Stomach smooth muscle (tissue), 2 donors: ENCODE measurements around the gene LIMD2.

ENCODE experiments used
- H3K27ac ChIP-seq: one replicate; pipeline ENCODE4 v1.7.0; 2013; ENCODE audit warnings: mild to moderate bottlenecking, low read length, inconsistent platforms
- H3K27me3 ChIP-seq, 2 donors: one replicate each; pipeline ENCODE4 v1.7.0; 2013; ENCODE audit warnings: low read length in 2 of 2; ENCODE audit not compliant: insufficient read depth in 2 of 2, control insufficient read depth in 1 of 2
- H3K36me3 ChIP-seq, 2 donors: one replicate each; pipeline ENCODE4 v1.7.0; 2013; ENCODE audit warnings: low read length in 2 of 2; ENCODE audit not compliant: control insufficient read depth in 2 of 2, insufficient read depth in 2 of 2
- H3K4me1 ChIP-seq: one replicate; pipeline ENCODE4 v1.7.0; 2013; ENCODE audit warnings: low read length; ENCODE audit not compliant: control insufficient read depth, insufficient read depth
- H3K4me3 ChIP-seq, 2 donors: one replicate each; pipeline ENCODE4 v1.7.0; 2013; ENCODE audit warnings: low read length in 2 of 2
- H3K9ac ChIP-seq, 2 donors: one replicate each; pipeline ENCODE4 v1.7.0; 2013; ENCODE audit warnings: low read length in 2 of 2, mild to moderate bottlenecking in 1 of 2
- H3K9me3 ChIP-seq, 2 donors: one replicate each; pipeline ENCODE4 v1.7.0; 2013; ENCODE audit warnings: low read length in 2 of 2; ENCODE audit not compliant: control insufficient read depth in 2 of 2
- donor health status: healthy.
- donor health status: Pancreatic carcinoma.

Gene LIMD2

GRCh38 chr17:63701456-63701820 is 1.5 kb upstream of the LIMD2 start:
- H3K27me3 ChIP-seq, result no peaks in the 10 kb centered on the region
- peaks cover 25% of the 10 kb centered on the region for H3K4me1 ChIP-seq
- peak overlapping the region; percentile 36 to 51 for H3K9ac ChIP-seq
- no peak overlapping the region for H3K27ac ChIP-seq
- no peaks in the 10 kb centered on the region for H3K9me3 ChIP-seq
- peaks cover 24% of the 10 kb centered on the region in 2 donors for H3K36me3 ChIP-seq
- peak overlapping the region; percentile 35 to 67 for H3K4me3 ChIP-seq

GRCh38 chr17:63700528-63701455 is 867 bp upstream of the LIMD2 start:
- Histone ChIP-seq H3K27ac (peak overlapping the region; percentile 31), H3K9me3 (no peaks in the 10 kb centered on the region), H3K9ac (peak overlapping the region; percentile 36 to 51), H3K36me3 (peaks cover 19% of the 10 kb centered on the region in 2 donors), H3K4me3 (peak overlapping the region; percentile 35 to 67), H3K27me3 (no peaks in the 10 kb centered on the region), H3K4me1 (peaks cover 25% of the 10 kb centered on the region)

- H3K27ac ChIP-seq, result no peak overlapping the region
- H3K9ac ChIP-seq, result no peak overlapping the region
- peaks cover 33% of the 10 kb centered on the region for H3K4me1 ChIP-seq
- no peaks in the 10 kb centered on the region for H3K9me3 ChIP-seq
- no peaks in the 10 kb centered on the region for H3K27me3 ChIP-seq
- peak overlapping the region in 1 of 2 donors; percentile 29 for H3K4me3 ChIP-seq
- H3K36me3 ChIP-seq, result peaks cover 9 to 13% of the 10 kb centered on the region in 2 donors
Measured at GRCh38 chr17:63698886-63699637, 863 bp downstream of the LIMD2 start.

GRCh38 chr17:63698381-63698885 is 1.5 kb downstream of the LIMD2 start:
- Histone ChIP-seq H3K4me1 (peaks cover 33% of the 10 kb centered on the region), H3K9me3 (no peaks in the 10 kb centered on the region), H3K36me3 (peaks cover 6 to 14% of the 10 kb centered on the region in 2 donors), H3K27me3 (no peaks in the 10 kb centered on the region), H3K9ac (no peak overlapping the region), H3K4me3 (peak overlapping the region in 1 of 2 donors; percentile 29), H3K27ac (no peak overlapping the region)

- H3K9ac ChIP-seq, result no peak overlapping the region
- peaks cover 33% of the 10 kb centered on the region for H3K4me1 ChIP-seq
- H3K9me3 ChIP-seq, result no peaks in the 10 kb centered on the region
- no peaks in the 10 kb centered on the region for H3K27me3 ChIP-seq
- peak overlapping the region in 1 of 2 donors; percentile 15 for H3K4me3 ChIP-seq
- peaks cover 8 to 15% of the 10 kb centered on the region in 2 donors for H3K36me3 ChIP-seq
- peak overlapping the region; percentile 11 for H3K27ac ChIP-seq
Measured at GRCh38 chr17:63697341-63698286, 2.3 kb downstream of the LIMD2 start.

GRCh38 chr17:63696381-63696961 is 3.5 kb downstream of the LIMD2 start:
- H3K4me1 ChIP-seq, result peaks cover 32% of the 10 kb centered on the region
- H3K9ac ChIP-seq, result no peak overlapping the region

GRCh38 chr17:63695889-63696288 is 4.0 kb downstream of the LIMD2 start:
- Histone ChIP-seq H3K36me3 (peaks cover 25 to 32% of the 10 kb centered on the region in 2 donors), H3K9me3 (no peaks in the 10 kb centered on the region), H3K9ac (no peak overlapping the region), H3K4me3 (no peak overlapping the region), H3K27me3 (no peaks in the 10 kb centered on the region), H3K4me1 (peaks cover 26% of the 10 kb centered on the region), H3K27ac (no peak overlapping the region)

More at GRCh38 chr17:63696381-63696961, 3.5 kb downstream of the LIMD2 start:
- Histone ChIP-seq H3K36me3 (peaks cover 19 to 26% of the 10 kb centered on the region in 2 donors), H3K27ac (peak overlapping the region; percentile 11), H3K4me3 (no peak overlapping the region), H3K27me3 (no peaks in the 10 kb centered on the region), H3K9me3 (no peaks in the 10 kb centered on the region)

GRCh38 chr17:63694950-63695773 is 4.8 kb downstream of the LIMD2 start:
- Histone ChIP-seq H3K27ac (no peak overlapping the region), H3K36me3 (peaks cover 32 to 39% of the 10 kb centered on the region in 2 donors), H3K27me3 (no peaks in the 10 kb centered on the region), H3K9me3 (no peaks in the 10 kb centered on the region), H3K9ac (no peak overlapping the region), H3K4me1 (peaks cover 20% of the 10 kb centered on the region), H3K4me3 (no peak overlapping the region)

- no peak overlapping the region for H3K4me3 ChIP-seq
- H3K27me3 ChIP-seq, result no peaks in the 10 kb centered on the region
- no peaks in the 10 kb centered on the region for H3K9me3 ChIP-seq
- peaks cover 18% of the 10 kb centered on the region for H3K4me1 ChIP-seq
- H3K27ac ChIP-seq, result peak overlapping the region; percentile 24
- H3K36me3 ChIP-seq, result peaks cover 40 to 47% of the 10 kb centered on the region in 2 donors
- no peak overlapping the region for H3K9ac ChIP-seq
Measured at GRCh38 chr17:63694229-63694949, 5.5 kb downstream of the LIMD2 start.
